ENCODE data around the gene CLTB.

Gene CLTB

DNA sequence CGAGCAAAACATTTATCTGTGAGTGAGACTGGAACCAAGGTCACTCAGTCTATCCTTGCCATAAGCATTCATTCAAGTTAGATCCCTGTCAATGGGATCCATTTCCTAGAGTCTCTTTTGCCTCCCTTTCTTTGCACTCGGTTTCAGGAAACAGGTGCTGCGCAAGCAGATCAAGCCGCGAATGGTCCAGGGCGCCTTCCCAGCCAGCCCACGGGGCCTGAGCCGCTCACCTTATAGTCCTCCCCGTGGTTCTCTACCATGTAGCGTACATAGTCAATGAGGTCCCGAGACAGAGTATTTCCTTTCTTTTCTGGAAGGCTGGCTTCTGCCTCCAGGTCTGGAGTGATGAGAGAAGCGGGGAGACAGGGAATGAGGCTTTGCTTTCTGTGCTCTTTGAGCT is 31.3 kb downstream of the CLTB start:
- no peak for DNase-seq
- H3K4me3 ChIP-seq (ENCODE audit: low read depth, low read length), result no peak overlapping the region
- peaks cover 45% of the 10 kb centered on the region for H3K36me3 ChIP-seq (replicated peaks)
- no peaks in the 10 kb centered on the region for H3K27me3 ChIP-seq (replicated peaks)
- in situ Hi-C loops (cut with HindIII; ENCODE audit: low pct_ligation_motif_present, low sequenced_read_pairs), result no loop called here
- TF ChIP-seq, protein P1, sequence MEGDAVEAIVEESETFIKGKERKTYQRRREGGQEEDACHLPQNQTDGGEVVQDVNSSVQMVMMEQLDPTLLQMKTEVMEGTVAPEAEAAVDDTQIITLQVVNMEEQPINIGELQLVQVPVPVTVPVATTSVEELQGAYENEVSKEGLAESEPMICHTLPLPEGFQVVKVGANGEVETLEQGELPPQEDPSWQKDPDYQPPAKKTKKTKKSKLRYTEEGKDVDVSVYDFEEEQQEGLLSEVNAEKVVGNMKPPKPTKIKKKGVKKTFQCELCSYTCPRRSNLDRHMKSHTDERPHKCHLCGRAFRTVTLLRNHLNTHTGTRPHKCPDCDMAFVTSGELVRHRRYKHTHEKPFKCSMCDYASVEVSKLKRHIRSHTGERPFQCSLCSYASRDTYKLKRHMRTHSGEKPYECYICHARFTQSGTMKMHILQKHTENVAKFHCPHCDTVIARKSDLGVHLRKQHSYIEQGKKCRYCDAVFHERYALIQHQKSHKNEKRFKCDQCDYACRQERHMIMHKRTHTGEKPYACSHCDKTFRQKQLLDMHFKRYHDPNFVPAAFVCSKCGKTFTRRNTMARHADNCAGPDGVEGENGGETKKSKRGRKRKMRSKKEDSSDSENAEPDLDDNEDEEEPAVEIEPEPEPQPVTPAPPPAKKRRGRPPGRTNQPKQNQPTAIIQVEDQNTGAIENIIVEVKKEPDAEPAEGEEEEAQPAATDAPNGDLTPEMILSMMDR (IDR thresholded peaks at IDR 0.05; ENCODE audit: low read depth, low read length, missing control alignments), result no peak
- H3K27ac ChIP-seq, result no peak overlapping the region

DNA sequence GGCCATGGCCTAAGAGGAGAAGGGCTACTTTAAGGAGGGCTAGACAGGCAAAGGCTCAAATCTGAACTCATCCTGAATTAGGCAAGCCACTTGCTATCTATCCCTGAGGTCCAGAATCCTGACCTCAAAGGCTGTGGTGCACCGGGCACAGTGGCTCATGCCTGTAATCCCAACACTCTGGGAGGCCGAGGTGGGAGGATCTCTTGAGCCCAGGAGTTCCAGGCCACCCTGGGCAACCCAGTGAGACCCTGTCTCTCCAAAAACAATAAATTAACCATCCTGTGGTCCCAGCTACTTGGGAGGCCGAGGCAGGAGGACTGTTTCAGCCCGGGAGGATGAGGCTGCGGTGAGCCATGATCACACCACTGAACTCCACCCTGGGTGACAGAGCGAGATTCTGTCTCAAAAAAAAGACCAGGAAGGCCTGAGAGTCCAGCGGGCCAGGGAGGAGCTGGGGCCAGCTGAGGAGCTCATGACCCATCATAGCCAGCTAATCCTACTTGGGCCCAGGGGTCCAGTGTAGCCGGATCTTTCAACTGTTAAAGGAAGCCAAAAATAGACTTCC is 31.9 kb downstream of the CLTB start:
- Histone ChIP-seq H3K4me3 (ENCODE audit: low read depth, low read length) (no peak overlapping the region), H3K36me3 (replicated peaks) (peaks cover 47% of the 10 kb centered on the region), H3K27me3 (replicated peaks) (no peaks in the 10 kb centered on the region), H3K27ac (no peak overlapping the region)
- in situ Hi-C loops (cut with HindIII; ENCODE audit: low pct_ligation_motif_present, low sequenced_read_pairs), result no loop called here
- DNase-seq, result no peak
- TF ChIP-seq, protein P1 (IDR thresholded peaks at IDR 0.05; ENCODE audit: low read depth, low read length, missing control alignments), result no peak

DNA sequence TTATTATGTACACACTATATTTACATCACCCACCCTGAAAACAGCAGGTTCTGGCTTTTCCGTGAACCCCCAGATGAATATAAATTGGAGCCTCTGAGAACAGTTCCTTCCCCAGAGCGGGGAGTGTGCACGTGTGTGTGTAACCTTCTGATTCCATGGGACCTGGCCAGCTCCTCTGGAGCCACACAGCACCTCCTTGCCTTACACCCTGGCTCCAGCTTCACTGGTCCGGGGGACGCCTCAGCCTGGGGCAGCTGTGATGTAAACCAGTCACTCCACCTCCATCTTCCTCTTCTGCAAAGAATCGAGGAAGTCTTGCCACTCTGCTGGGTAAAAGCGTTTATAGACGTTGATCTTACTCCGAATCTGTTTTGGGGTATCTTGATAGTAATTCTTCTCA is 32.4 kb downstream of the CLTB start:
- in situ Hi-C loops (cut with HindIII; ENCODE audit: low pct_ligation_motif_present, low sequenced_read_pairs), result no loop called here
- Histone ChIP-seq H3K27ac (no peak overlapping the region), H3K27me3 (replicated peaks) (no peaks in the 10 kb centered on the region), H3K36me3 (replicated peaks) (peaks cover 47% of the 10 kb centered on the region), H3K4me3 (ENCODE audit: low read depth, low read length) (no peak overlapping the region)
- DNase-seq, result no peak
- TF ChIP-seq, protein P1 (IDR thresholded peaks at IDR 0.05; ENCODE audit: low read depth, low read length, missing control alignments), result no peak

DNA sequence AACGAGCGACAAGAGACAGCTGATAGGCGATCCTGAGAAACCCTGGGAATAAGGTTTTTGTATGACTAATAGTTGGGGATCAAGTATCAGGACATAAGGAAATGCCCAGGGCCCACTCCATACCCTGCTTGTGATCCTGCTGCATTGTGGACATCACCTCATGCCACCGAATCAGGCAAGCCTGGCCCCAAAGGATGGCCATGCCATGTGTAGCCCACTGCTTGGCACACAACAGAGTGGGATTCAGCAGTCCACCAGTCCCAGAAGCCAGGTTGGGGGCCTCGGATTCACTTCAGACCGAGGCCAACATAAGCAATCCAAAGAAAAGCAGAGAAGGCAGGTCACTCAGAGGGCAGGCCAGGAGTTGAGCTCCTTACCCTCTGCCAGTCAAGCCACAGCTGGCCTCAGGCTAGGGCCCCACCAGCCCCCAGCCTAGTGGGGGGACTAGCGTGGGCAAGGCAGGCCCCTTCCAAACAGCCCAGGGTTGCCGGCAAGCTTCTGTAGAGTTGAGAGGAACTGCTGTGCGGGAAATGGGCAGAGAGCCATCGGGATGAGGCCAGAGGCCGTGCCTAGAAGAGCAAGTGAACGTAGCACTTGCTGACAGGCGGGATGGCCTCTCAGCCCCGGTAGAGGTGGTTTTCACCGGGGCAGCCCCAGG is 33.0 kb downstream of the CLTB start:
- no peak overlapping the region for H3K4me3 ChIP-seq (ENCODE audit: low read depth, low read length)
- TF ChIP-seq, protein P1 (IDR thresholded peaks at IDR 0.05; ENCODE audit: low read depth, low read length, missing control alignments), result no peak
- H3K27ac ChIP-seq, result no peak overlapping the region
- no peak for DNase-seq
- in situ Hi-C loops (cut with HindIII; ENCODE audit: low pct_ligation_motif_present, low sequenced_read_pairs), result no loop called here
- peaks cover 47% of the 10 kb centered on the region for H3K36me3 ChIP-seq (replicated peaks)
- H3K27me3 ChIP-seq (replicated peaks), result no peaks in the 10 kb centered on the region

DNA sequence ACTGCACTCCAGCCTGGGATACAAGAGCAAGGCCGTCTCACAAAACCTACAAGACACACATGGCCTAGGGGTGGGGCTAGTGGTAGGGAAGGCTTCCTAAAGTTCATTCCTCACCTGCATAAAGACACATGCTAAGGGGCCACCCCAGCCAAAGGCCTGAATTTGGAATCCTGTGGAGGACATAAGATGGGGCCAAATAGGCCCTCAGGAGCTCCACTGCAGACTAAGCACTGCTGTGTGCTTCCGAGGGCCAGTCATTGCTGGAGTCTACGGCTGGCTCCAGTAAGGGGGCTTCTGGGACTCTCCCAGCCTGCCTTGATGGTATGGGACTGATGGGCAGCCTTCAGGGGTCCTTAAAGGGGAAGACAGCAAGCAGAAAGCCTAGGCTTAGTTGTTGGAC is 33.6 kb downstream of the CLTB start:
- in situ Hi-C loops (cut with HindIII; ENCODE audit: low pct_ligation_motif_present, low sequenced_read_pairs), result no loop called here
- DNase-seq, result no peak
- Histone ChIP-seq H3K27ac (no peak overlapping the region), H3K36me3 (replicated peaks) (peaks cover 47% of the 10 kb centered on the region), H3K4me3 (ENCODE audit: low read depth, low read length) (no peak overlapping the region), H3K27me3 (replicated peaks) (no peaks in the 10 kb centered on the region)
- TF ChIP-seq, protein P1 (IDR thresholded peaks at IDR 0.05; ENCODE audit: low read depth, low read length, missing control alignments), result no peak

DNA sequence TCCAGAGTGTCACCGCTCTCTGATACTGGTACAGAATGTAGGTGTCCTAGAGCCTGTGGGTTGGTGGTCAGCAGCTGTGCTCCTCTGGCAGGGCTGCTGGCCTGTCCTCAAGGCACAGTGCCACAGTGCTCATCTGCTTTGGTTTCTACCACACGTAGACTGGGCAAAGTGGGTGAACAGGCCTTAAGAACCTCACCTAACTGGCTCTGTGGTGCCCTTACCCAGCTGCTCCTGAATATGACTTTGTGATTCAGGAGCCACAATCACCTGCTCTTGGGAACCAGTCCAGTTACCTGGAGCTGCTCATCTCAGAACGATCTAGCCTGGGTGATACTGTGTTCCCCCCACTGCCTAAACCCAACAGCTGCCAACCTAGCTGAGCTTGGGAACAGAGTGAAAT is 34.4 kb downstream of the CLTB start:
- Histone ChIP-seq H3K36me3 (replicated peaks) (peaks cover 47% of the 10 kb centered on the region), H3K4me3 (ENCODE audit: low read depth, low read length) (no peak overlapping the region)
- TF ChIP-seq, protein P1 (IDR thresholded peaks at IDR 0.05; ENCODE audit: low read depth, low read length, missing control alignments), result no peak

More for the DNA sequence above, 34.4 kb downstream of the CLTB start:
- in situ Hi-C loops (cut with HindIII; ENCODE audit: low pct_ligation_motif_present, low sequenced_read_pairs), result no loop called here
- no peak overlapping the region for H3K27ac ChIP-seq
- no peaks in the 10 kb centered on the region for H3K27me3 ChIP-seq (replicated peaks)
- no peak for DNase-seq
